ENCODE measurements around the gene SCRN1.

- TF ChIP-seq EZH2phosphoT487 (IDR thresholded peaks at IDR 0.05; ENCODE audit: low read depth, severe bottlenecking, unreplicated experiment) (no peak), CTCF (IDR thresholded peaks at IDR 0.05; ENCODE audit: poor library complexity) (no peak), EZH2 (IDR thresholded peaks at IDR 0.05; ENCODE audit: borderline replicate concordance) (no peak)
Observed at GRCh38 chr7:29995652-29996051, 6.1 kb upstream of the SCRN1 start.

Measured in hepatocyte (in vitro differentiated cells).